OCI-LY7 (cell line): Measurements from ENCODE around the gene DNAH6. TPM values are rescaled to one million over a fixed set of nuclear protein-coding genes. Genes with fewer than 3 reads are reported as not detected.

Experiments used
- BruUV-seq: library from RNA; stranded (reverse); fragments of 400-500 nt; replicated peaks from 2 replicates; lab custom pipeline; 2021; lab: Mats Ljungman, UMichigan
- CTCF ChIA-PET: fragments of 300-600 bp; sonication (Branson Sonifier 250); formaldehyde crosslinking; loops from one replicate; lab custom pipeline; 2022; ENCODE audit warnings: antibody characterized with exemption; ENCODE audit not compliant: unreplicated experiment; lab: Charles Lee
- POLR2A ChIA-PET: fragments of 300-600 bp; sonication (Branson Sonifier 250); formaldehyde crosslinking; loops from one replicate; lab custom pipeline; 2022; ENCODE audit warnings: antibody characterized with exemption; lab: Charles Lee
- DNase-seq: peaks from one replicate; pipeline ENCODE4 v3.0.0-alpha.2; 2015; ENCODE audit warnings: low spot score
- H2AFZ ChIP-seq: fragments of 200-600 bp; sonication (generic), shearing (Covaris generic); 2 replicates; pipeline ENCODE4 v1.6.1; 2014; ENCODE audit warnings: mild to moderate bottlenecking, antibody characterized with exemption, low read length, moderate library complexity
- H3K27ac ChIP-seq: fragments of 200-600 bp; sonication (generic); 2 replicates; pipeline ENCODE4 v1.5.1; 2014; ENCODE audit warnings: mixed run types, low read depth, mild to moderate bottlenecking, moderate library complexity, low read length, inconsistent platforms; ENCODE audit not compliant: poor library complexity, severe bottlenecking
- H3K36me3 ChIP-seq: fragments of 200-600 bp; sonication (generic); 2 replicates; pipeline ENCODE4 v1.6.1; 2014; ENCODE audit warnings: mild to moderate bottlenecking, antibody characterized with exemption, low read length, moderate library complexity, mixed read lengths; ENCODE audit not compliant: insufficient read depth
- H3K4me1 ChIP-seq: fragments of 200-600 bp; sonication (generic); 2 replicates; pipeline ENCODE4 v1.5.1; 2014; ENCODE audit warnings: mild to moderate bottlenecking, low read length; ENCODE audit not compliant: insufficient read depth, poor library complexity, severe bottlenecking
- H3K4me2 ChIP-seq: fragments of 200-600 bp; sonication (generic); 2 replicates; pipeline ENCODE4 v1.6.1; 2014; ENCODE audit warnings: mild to moderate bottlenecking, low read length
- H3K4me3 ChIP-seq: fragments of 200-600 bp; sonication (generic); 2 replicates; pipeline ENCODE4 v1.5.1; 2014; ENCODE audit warnings: mild to moderate bottlenecking, low read depth, low read length; ENCODE audit not compliant: poor library complexity, severe bottlenecking
- H3K79me2 ChIP-seq: fragments of 200-600 bp; sonication (generic); 2 replicates; pipeline ENCODE4 v1.6.1; 2016; ENCODE audit warnings: low read depth, mild to moderate bottlenecking, low read length, moderate library complexity, mixed read lengths; ENCODE audit not compliant: insufficient read depth
- H3K9me2 ChIP-seq: fragments of 200-600 bp; sonication (generic); 2 replicates; pipeline ENCODE4 v1.6.1; 2016; ENCODE audit warnings: mild to moderate bottlenecking, low read length, mixed read lengths; ENCODE audit not compliant: insufficient read depth
- H3K9me3 ChIP-seq: fragments of 200-600 bp; sonication (generic); 2 replicates; pipeline ENCODE4 v1.6.1; 2014; ENCODE audit warnings: mild to moderate bottlenecking, mixed run types, low read length, mixed read lengths
- H4K20me1 ChIP-seq: fragments of 200-600 bp; sonication (generic); 2 replicates; pipeline ENCODE4 v1.6.1; 2014; ENCODE audit warnings: mild to moderate bottlenecking, antibody characterized with exemption, low read length, moderate library complexity, mixed read lengths; ENCODE audit not compliant: insufficient read depth
- CTCF ChIP-seq: fragments of 200-600 bp; sonication (generic); conservative IDR thresholded peaks from 2 replicates; pipeline ENCODE4 v1.5.1; 2014; ENCODE audit warnings: mild to moderate bottlenecking, antibody characterized with exemption, low read length, moderate library complexity, mixed read lengths
- EZH2phosphoT487 ChIP-seq: fragments of 200-600 bp; sonication (generic); IDR thresholded peaks from 2 replicates; pipeline ENCODE4 v1.6.1; 2018; ENCODE audit warnings: low read depth, borderline replicate concordance, mild to moderate bottlenecking, mixed run types, antibody characterized with exemption, low read length, moderate library complexity, mixed read lengths
- intact Hi-C: fragments of 100-400 bp; cut with micrococcal nuclease; formaldehyde crosslinking; loops from one replicate; pipeline ENCODE4 v1.10.0; 2022; ENCODE audit not compliant: unreplicated experiment
- total RNA-seq, 2 experiments: library from RNA; depleted of rRNA in 1 of 2; stranded (reverse); fragments of >200 nt in 1 of 2; shearing (Covaris generic) in 1 of 2; gene quantifications; 2 replicates each; pipeline ENCODE4 v1.2.3, GENCODE V29; 2014 to 2022

The DNAH6 gene
- total RNA-seq, 2 experiments from 2014 or later, result 0.63 to 1.6 TPM

- H3K4me1 ChIP-seq, result peaks cover 13% of the 10 kb centered on the region
- POLR2A ChIA-PET, result interaction anchor here (0.8 kb wide), 1 partner anchor 16 kb away, joined by 3 read pairs; no protein-coding TSS in a partner anchor
- no peak overlapping the region for H3K4me3 ChIP-seq
Measured at GRCh38 chr2:84849271-84849952, 333.1 kb downstream of the DNAH6 start.

GRCh38 chr2:84850471-84850870, 334.2 kb downstream of the DNAH6 start:
- Histone ChIP-seq H3K9me3 (peaks cover 4% of the 10 kb centered on the region; the same call in 1 of the 2 replicates), H3K4me2 (no peak overlapping the region), H3K9me2 (no peaks in the 10 kb centered on the region), H4K20me1 (no peaks in the 10 kb centered on the region), H3K4me1 (peaks cover 13% of the 10 kb centered on the region), H3K4me3 (no peak overlapping the region), H3K27ac (no peak overlapping the region), H3K79me2 (no peaks in the 10 kb centered on the region), H3K36me3 (no peaks in the 10 kb centered on the region), H2AFZ (no peak overlapping the region)
- no TSS peak for BruUV-seq
- CTCF ChIA-PET, result no interaction called here
- intact Hi-C loops, result no loop called here
- DNase-seq, result no peak
- no peak for TF ChIP-seq EZH2phosphoT487
- TF ChIP-seq CTCF, result no peak
- POLR2A ChIA-PET, result interaction anchor here (0.8 to 1.0 kb wide), 2 partner anchors 31 to 271 kb away, joined by 3 to 4 read pairs; no protein-coding TSS in a partner anchor

More at GRCh38 chr2:84849271-84849952, 333.1 kb downstream of the DNAH6 start:
- Histone ChIP-seq H3K27ac (no peak overlapping the region), H3K4me2 (no peak overlapping the region), H3K36me3 (no peaks in the 10 kb centered on the region), H4K20me1 (no peaks in the 10 kb centered on the region), H3K9me3 (peaks cover 4% of the 10 kb centered on the region; the same call in 1 of the 2 replicates), H2AFZ (no peak overlapping the region), H3K9me2 (no peaks in the 10 kb centered on the region), H3K79me2 (no peaks in the 10 kb centered on the region)
- DNase-seq, result no peak
- intact Hi-C loops, result no loop called here
- no TSS peak for BruUV-seq
- CTCF ChIA-PET, result no interaction called here
- TF ChIP-seq CTCF (no peak), EZH2phosphoT487 (no peak)

- ChIA-PET CTCF (no interaction called here), POLR2A (interaction anchor here (0.9 to 1.0 kb wide), 2 partner anchors 14 to 109 kb away, joined by 3 read pairs; no protein-coding TSS in a partner anchor)
- BruUV-seq, result no TSS peak
- Histone ChIP-seq H2AFZ (no peak overlapping the region), H3K9me3 (peaks cover 4% of the 10 kb centered on the region; the same call in 1 of the 2 replicates), H3K27ac (no peak overlapping the region), H3K4me2 (no peak overlapping the region), H3K79me2 (no peaks in the 10 kb centered on the region), H3K36me3 (no peaks in the 10 kb centered on the region), H3K9me2 (no peaks in the 10 kb centered on the region), H3K4me1 (no peaks in the 10 kb centered on the region), H4K20me1 (no peaks in the 10 kb centered on the region), H3K4me3 (no peak overlapping the region)
- no peak for DNase-seq
- intact Hi-C loops, result no loop called here
- TF ChIP-seq EZH2phosphoT487 (no peak), CTCF (no peak)
Measured at GRCh38 chr2:84851876-84852275, 335.6 kb downstream of the DNAH6 start.
